IPS DF 6.9 (cell line): Measurements from ENCODE around the gene ALG8.

ENCODE experiments used
- DNase-seq: peaks from one replicate; pipeline ENCODE4 v3.0.0-alpha.2; 2013; ENCODE audit warnings: low read depth, low spot score
- H3K27ac ChIP-seq: one replicate; pipeline ENCODE4 v1.5.1; 2013; ENCODE audit warnings: low read length, control low read depth
- H3K27me3 ChIP-seq: 2 replicates; pipeline ENCODE4 v1.6.1; 2013; ENCODE audit warnings: mild to moderate bottlenecking, low read length; ENCODE audit not compliant: control insufficient read depth, insufficient read depth
- H3K36me3 ChIP-seq: 2 replicates; pipeline ENCODE4 v1.6.1; 2013; ENCODE audit warnings: low read length; ENCODE audit not compliant: control insufficient read depth, insufficient read depth
- H3K4me1 ChIP-seq: 2 replicates; pipeline ENCODE4 v1.6.1; 2013; ENCODE audit warnings: low read length; ENCODE audit not compliant: control insufficient read depth, insufficient read depth
- H3K4me3 ChIP-seq: 2 replicates; pipeline ENCODE4 v1.5.1; 2013; ENCODE audit warnings: mild to moderate bottlenecking, low read length
- H3K9me3 ChIP-seq: 2 replicates; pipeline ENCODE4 v1.6.1; 2013; ENCODE audit warnings: low read length, inconsistent platforms; ENCODE audit not compliant: control insufficient read depth, insufficient read depth
- WGBS: extraction: QIAGEN DNeasy Blood & Tissue Kit; methylation state at CpG from one replicate; pipeline ENCODE4 v1.1.7; 2013; ENCODE audit warnings: mixed read lengths, missing lambda C conversion rate; ENCODE audit not compliant: insufficient read length, insufficient coverage; 5-methylcytosine and 5-hydroxymethylcytosine counted together

The ALG8 gene

GRCh38 chr11:78138291-78138690 is 1.1 kb downstream of the ALG8 start:
- no peaks in the 10 kb centered on the region for H3K9me3 ChIP-seq
- no peaks in the 10 kb centered on the region for H3K4me1 ChIP-seq
- no peak overlapping the region for H3K4me3 ChIP-seq
- no peaks in the 10 kb centered on the region for H3K36me3 ChIP-seq
- H3K27me3 ChIP-seq = no peaks in the 10 kb centered on the region
- no peak for DNase-seq
- WGBS = no CpG with 5 or more reads among the region's 4 CpGs
- H3K27ac ChIP-seq = no peak overlapping the region

DNA sequence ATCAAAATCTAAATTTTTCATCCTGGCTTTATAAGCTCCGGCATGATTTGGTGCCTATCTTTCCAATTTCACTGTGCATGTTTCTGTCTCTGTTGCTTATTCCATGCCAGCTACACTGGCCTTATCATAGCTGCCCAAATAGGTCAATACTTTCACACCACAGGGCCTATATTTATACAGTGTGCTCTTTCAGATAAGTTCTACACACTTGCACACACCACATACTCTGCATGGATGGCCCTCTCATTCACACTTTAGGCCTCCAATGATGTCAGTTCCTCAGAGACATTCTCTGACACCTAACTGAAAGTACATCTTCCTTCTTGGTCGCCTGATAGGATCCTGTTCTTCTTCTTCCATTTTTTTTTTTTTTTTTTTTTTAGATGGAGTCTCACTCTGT is 7.0 kb downstream of the ALG8 start:
- no peak overlapping the region for H3K27ac ChIP-seq

DNA sequence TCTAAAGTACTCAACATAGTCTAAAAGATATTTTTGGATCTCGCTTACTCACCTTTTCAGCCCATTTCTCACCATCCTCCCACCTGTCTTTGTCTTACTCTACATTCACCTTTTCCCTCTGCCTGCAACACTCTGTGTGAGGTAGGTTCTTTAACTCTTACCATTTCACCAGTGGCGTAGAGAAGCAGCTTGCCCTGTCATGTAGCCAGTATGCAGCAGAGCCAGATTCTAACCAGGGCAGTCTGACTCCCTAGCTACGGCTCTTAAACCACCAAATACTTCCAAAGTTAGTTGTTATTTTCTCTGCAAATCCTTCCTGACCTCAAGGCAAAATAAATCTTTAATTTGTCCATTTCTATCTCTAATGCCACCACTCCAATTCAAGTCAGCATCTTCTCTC is 7.5 kb downstream of the ALG8 start:
- no CpG with 5 or more reads among the region's 3 CpGs for WGBS
- Histone ChIP-seq H3K4me3 (no peak overlapping the region), H3K4me1 (no peaks in the 10 kb centered on the region; the same call in 1 of the 2 replicates), H3K27me3 (no peaks in the 10 kb centered on the region), H3K9me3 (no peaks in the 10 kb centered on the region), H3K36me3 (no peaks in the 10 kb centered on the region), H3K27ac (no peak overlapping the region)
- DNase-seq = no peak

More for the DNA sequence above, 7.0 kb downstream of the ALG8 start:
- Histone ChIP-seq H3K4me3 (no peak overlapping the region), H3K27me3 (no peaks in the 10 kb centered on the region), H3K36me3 (no peaks in the 10 kb centered on the region), H3K9me3 (no peaks in the 10 kb centered on the region), H3K4me1 (no peaks in the 10 kb centered on the region; the same call in 1 of the 2 replicates)
- WGBS = no CpG with 5 or more reads among the region's 2 CpGs
- no peak for DNase-seq

GRCh38 chr11:78127403-78127802 is 12.0 kb downstream of the ALG8 start:
- H3K27ac ChIP-seq = no peak overlapping the region
- WGBS = no CpG with 5 or more reads among the region's 3 CpGs
- peaks cover 2% of the 10 kb centered on the region; the same call in 1 of the 2 replicates for H3K36me3 ChIP-seq
- no peaks in the 10 kb centered on the region for H3K9me3 ChIP-seq
- no peak overlapping the region for H3K4me3 ChIP-seq
- no peaks in the 10 kb centered on the region; the same call in 1 of the 2 replicates for H3K4me1 ChIP-seq
- DNase-seq = no peak
- H3K27me3 ChIP-seq = no peaks in the 10 kb centered on the region

GRCh38 chr11:78112582-78113275 is 26.7 kb downstream of the ALG8 start:
- no peaks in the 10 kb centered on the region for H3K9me3 ChIP-seq
- H3K27me3 ChIP-seq = no peaks in the 10 kb centered on the region
- no peaks in the 10 kb centered on the region for H3K4me1 ChIP-seq
- H3K27ac ChIP-seq = no peak overlapping the region
- no peak overlapping the region for H3K4me3 ChIP-seq
- no CpG with 5 or more reads among the region's 6 CpGs for whole genome bisulfite sequencing
- no peak for DNase-seq
- peaks cover 7% of the 10 kb centered on the region; the same call in 1 of the 2 replicates for H3K36me3 ChIP-seq

GRCh38 chr11:78111298-78111697 is 28.1 kb downstream of the ALG8 start:
- Histone ChIP-seq H3K4me1 (no peaks in the 10 kb centered on the region), H3K36me3 (peaks cover 7% of the 10 kb centered on the region; the same call in 1 of the 2 replicates), H3K4me3 (no peak overlapping the region), H3K9me3 (no peaks in the 10 kb centered on the region), H3K27ac (no peak overlapping the region), H3K27me3 (no peaks in the 10 kb centered on the region)
- no CpG with 5 or more reads among the region's 2 CpGs for WGBS
- no peak for DNase-seq

- no peak for DNase-seq
- H3K27me3 ChIP-seq = no peaks in the 10 kb centered on the region
Measured at GRCh38 chr11:78110830-78111229, 28.6 kb downstream of the ALG8 start.

GRCh38 chr11:78110351-78110750 is 29.1 kb downstream of the ALG8 start:
- no peak overlapping the region for H3K4me3 ChIP-seq
- H3K27ac ChIP-seq = no peak overlapping the region
- H3K9me3 ChIP-seq = no peaks in the 10 kb centered on the region
- H3K27me3 ChIP-seq = no peaks in the 10 kb centered on the region
- peaks cover 7% of the 10 kb centered on the region; the same call in 1 of the 2 replicates for H3K36me3 ChIP-seq
- H3K4me1 ChIP-seq = no peaks in the 10 kb centered on the region
- WGBS = no CpG with 5 or more reads among the region's 5 CpGs
- no peak for DNase-seq

More at GRCh38 chr11:78110830-78111229, 28.6 kb downstream of the ALG8 start:
- Histone ChIP-seq H3K4me1 (no peaks in the 10 kb centered on the region), H3K4me3 (no peak overlapping the region), H3K36me3 (peaks cover 7% of the 10 kb centered on the region; the same call in 1 of the 2 replicates), H3K9me3 (no peaks in the 10 kb centered on the region), H3K27ac (no peak overlapping the region)
- WGBS = no CpG with 5 or more reads among the region's 2 CpGs

GRCh38 chr11:78109081-78110015 is 30.1 kb downstream of the ALG8 start:
- Histone ChIP-seq H3K4me3 (no peak overlapping the region), H3K27me3 (no peaks in the 10 kb centered on the region), H3K27ac (no peak overlapping the region), H3K36me3 (peaks cover 7% of the 10 kb centered on the region; the same call in 1 of the 2 replicates), H3K4me1 (no peaks in the 10 kb centered on the region), H3K9me3 (no peaks in the 10 kb centered on the region)
- no CpG with 5 or more reads among the region's 3 CpGs for WGBS
- DNase-seq = no peak

GRCh38 chr11:78100676-78101472 is 38.6 kb downstream of the ALG8 start:
- Histone ChIP-seq H3K4me3 (no peak overlapping the region), H3K9me3 (no peaks in the 10 kb centered on the region), H3K27ac (no peak overlapping the region), H3K36me3 (peaks cover 7% of the 10 kb centered on the region; the same call in 1 of the 2 replicates), H3K27me3 (no peaks in the 10 kb centered on the region), H3K4me1 (no peaks in the 10 kb centered on the region)
- WGBS = no CpG with 5 or more reads among the region's 2 CpGs
- DNase-seq = no peak
